Upper lobe of left lung (tissue), 4 donors: ENCODE results near the gene CHAD.

Experiments
- CTCF ChIP-seq, 6 experiments: fragments of 450-650 bp in 4 of 6; fragments of 200-600 bp in 2 of 6; sonication (generic) in 2 of 6; IDR thresholded peaks; one replicate each; pipeline ENCODE4 v1.5.1; 2016 to 2019; ENCODE audit warnings: antibody characterized with exemption in 6 of 6
- EP300 ChIP-seq, 4 donors: sonication (generic); formaldehyde crosslinking; IDR thresholded peaks; one replicate each; pipeline ENCODE4 v1.5.1; 2017; ENCODE audit warnings: antibody characterized with exemption in 4 of 4, control low read depth in 2 of 4
- POLR2A ChIP-seq, 4 donors: fragments of 450-650 bp; IDR thresholded peaks; one replicate each; pipeline ENCODE4 v1.5.1; 2016 to 2017; ENCODE audit warnings: antibody characterized with exemption in 4 of 4, mild to moderate bottlenecking in 2 of 4
- POLR2AphosphoS5 ChIP-seq, 2 donors: sonication (generic); formaldehyde crosslinking; IDR thresholded peaks; one replicate each; pipeline ENCODE4 v1.5.1; 2017; ENCODE audit warnings: antibody characterized with exemption in 2 of 2

GRCh38 chr17:50429793-50430192 lies 38.9 kb downstream of the CHAD start:
- TF ChIP-seq CTCF (IDR thresholded peaks at IDR 0.05) (no peak), POLR2A (IDR thresholded peaks at IDR 0.05) (no peak), POLR2AphosphoS5 (IDR thresholded peaks at IDR 0.05) (no peak), EP300 (IDR thresholded peaks at IDR 0.05) (no peak)
